Right lobe of liver (tissue), 4 donors: Measurements from ENCODE around the gene HOMER1.

Experiments
- POLR2A ChIP-seq: fragments of 450-650 bp; IDR thresholded peaks from one replicate; pipeline ENCODE4 v1.6.1; 2017; ENCODE audit warnings: antibody characterized with exemption, mild to moderate bottlenecking
- TF ChIP-seq, protein P1 (sequence below), 4 donors: fragments of 200-600 bp in 3 of 4; fragments of 450-650 bp in 1 of 4; IDR thresholded peaks; one replicate each; pipeline versions ENCODE4 v1.5.1 to v1.8.0; 2016 to 2022; ENCODE audit warnings: antibody characterized with exemption in 4 of 4, mild to moderate bottlenecking in 2 of 4
- donor health status: DM: no; HTN: no; CAD: no.
- donor health status: DM: no; HTN: no; CAD: no.
- donor health status: DM: no; HTN: yes; CAD: no.

GRCh38 chr5:79527431-79527830, 13.5 kb upstream of the HOMER1 start:
- TF ChIP-seq, protein P1, sequence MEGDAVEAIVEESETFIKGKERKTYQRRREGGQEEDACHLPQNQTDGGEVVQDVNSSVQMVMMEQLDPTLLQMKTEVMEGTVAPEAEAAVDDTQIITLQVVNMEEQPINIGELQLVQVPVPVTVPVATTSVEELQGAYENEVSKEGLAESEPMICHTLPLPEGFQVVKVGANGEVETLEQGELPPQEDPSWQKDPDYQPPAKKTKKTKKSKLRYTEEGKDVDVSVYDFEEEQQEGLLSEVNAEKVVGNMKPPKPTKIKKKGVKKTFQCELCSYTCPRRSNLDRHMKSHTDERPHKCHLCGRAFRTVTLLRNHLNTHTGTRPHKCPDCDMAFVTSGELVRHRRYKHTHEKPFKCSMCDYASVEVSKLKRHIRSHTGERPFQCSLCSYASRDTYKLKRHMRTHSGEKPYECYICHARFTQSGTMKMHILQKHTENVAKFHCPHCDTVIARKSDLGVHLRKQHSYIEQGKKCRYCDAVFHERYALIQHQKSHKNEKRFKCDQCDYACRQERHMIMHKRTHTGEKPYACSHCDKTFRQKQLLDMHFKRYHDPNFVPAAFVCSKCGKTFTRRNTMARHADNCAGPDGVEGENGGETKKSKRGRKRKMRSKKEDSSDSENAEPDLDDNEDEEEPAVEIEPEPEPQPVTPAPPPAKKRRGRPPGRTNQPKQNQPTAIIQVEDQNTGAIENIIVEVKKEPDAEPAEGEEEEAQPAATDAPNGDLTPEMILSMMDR (IDR thresholded peaks at IDR 0.05) = no peak
- TF ChIP-seq POLR2A = no peak
